ENCODE measurements around the gene FSIP1.

FSIP1 gene

DNA sequence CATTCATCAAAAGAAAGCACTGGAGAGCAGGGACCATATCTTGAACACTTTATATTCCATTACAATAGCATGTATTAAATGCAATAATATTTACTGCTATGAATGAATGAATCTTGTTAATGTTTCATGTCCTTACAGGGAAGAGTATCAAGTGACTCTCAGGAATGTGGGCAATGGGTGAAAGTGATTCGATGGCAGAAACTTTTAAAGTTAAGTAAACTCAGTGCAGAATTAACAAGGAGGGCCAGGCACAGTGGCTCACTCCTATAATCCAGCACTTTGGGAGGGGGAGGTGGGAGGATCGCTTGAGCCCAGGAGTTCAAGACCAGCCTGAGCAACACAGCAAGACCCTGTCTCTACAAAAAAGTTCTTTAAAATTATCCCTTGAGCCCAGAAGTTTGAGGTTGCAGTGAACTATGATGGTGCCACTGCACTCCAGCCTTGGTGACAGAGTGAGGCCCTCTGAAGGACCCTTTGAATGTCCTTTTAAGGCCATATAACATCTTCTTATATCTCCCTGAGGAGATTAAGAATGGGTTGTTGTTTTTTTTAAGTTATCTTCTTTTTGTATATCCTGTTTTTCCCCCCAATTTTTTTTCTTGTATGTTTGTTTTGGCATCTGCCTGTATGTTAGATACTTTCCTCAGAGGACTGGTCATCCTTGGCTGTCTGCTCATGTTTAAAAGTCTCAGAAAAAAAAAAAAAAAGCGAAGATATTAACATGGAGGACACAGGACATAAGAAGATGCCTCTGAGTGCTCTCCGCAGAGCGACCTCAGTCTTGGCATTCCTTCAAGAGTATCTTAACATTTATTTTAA lies 9.6 kb upstream of the FSIP1 start:
- no peak for DNase-seq

- no peak for DNase-seq
These were observed 7.1 kb upstream of the FSIP1 start for GRCh38 chr15:39789736-39790135.

DNA sequence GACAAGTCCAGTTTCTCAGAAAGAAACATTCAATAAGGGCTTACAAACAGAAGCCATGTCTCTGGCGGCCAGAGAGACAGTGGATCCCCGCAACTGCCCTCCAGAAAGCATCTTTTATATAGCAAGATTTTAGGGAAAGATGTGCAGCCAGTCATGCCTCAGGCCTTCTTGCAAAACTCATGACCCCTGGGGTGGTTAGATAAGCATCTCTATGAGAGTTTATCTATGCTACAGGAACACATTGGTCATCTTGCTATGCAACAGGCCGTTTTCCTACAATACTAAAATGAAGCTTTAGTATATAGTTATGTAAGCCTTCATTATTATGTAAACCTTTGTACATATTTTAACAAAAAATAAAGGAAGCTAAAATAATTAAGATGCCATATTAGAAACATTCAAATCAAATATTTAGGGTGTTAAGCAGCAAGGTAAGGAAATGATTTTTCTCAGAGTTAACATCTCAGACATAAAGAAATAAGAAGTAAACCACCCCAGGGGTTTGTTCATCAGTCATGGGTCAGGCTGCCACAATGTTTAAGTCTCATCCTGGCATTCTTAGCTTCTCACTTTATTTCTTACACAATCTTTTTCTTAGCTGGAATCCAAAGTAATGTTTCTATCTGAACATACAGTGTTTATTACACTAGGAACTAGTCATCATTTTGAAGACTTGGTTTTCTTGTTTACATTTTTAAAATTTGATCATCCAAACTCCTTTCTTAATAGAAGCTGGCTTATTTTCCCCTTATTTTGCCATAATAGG lies 6.3 kb upstream of the FSIP1 start:
- no peak for DNase-seq

DNA sequence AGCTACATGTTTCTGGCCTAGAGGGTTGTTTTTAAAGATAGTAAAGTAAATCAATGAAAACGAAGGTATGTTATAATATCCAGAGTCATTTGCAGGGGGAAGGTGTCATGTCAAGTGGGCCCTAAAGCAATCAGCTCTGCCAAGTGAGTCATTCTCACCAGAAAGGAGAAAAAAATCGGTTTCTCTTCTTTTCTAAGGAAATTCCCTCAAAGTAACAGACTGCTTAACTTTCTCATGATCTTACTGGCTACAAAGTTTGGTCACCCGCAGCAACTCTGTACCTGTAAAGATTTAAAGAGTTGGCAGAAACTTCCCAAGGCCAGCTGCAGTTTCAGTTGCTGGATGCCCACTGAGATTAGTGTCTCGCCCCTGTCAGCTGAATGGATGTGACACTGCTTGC lies 5.5 kb upstream of the FSIP1 start:
- no peak for DNase-seq

GRCh38 chr15:39787479-39787878 lies 4.8 kb upstream of the FSIP1 start:
- no peak for DNase-seq

- DNase-seq: peak; percentile 51
These were observed 3.9 kb upstream of the FSIP1 start for GRCh38 chr15:39786447-39787056.

- DNase-seq: no peak
These were observed 3.2 kb upstream of the FSIP1 start for GRCh38 chr15:39785841-39786240.

- DNase-seq: no peak
These were observed 2.5 kb upstream of the FSIP1 start for GRCh38 chr15:39785139-39785538.

GRCh38 chr15:39784638-39785037 lies 2.0 kb upstream of the FSIP1 start:
- no peak for DNase-seq

GRCh38 chr15:39784125-39784524 lies 1.5 kb upstream of the FSIP1 start:
- DNase-seq: no peak

DNA sequence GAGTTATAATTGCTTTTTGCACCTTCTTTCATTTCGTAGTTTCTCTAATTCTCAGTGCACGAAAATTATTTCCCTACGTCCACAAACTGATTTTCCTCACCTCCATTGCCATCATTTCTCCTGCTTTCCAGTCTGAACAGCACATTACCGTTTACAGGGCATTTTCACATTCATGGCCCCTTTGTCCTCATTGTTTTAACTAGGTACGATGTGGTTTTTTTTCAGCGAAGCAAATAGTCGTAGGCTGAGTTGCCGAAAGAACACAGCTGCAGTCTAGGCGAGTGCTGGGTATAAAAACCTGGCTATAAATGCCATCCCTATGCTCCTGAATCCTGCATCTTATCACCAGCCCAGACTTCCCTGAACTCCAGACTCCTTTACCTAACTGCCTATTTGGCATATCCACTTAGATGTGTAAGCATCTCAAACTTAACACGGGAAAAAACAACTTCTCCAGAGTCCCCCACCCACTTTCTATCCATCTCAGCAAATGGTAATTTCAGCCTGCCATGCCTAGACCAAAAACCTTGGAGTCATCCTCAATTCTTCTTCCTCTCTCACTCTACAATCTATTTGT lies 691 bp upstream of the FSIP1 start:
- DNase-seq: peak; percentile 24

DNA sequence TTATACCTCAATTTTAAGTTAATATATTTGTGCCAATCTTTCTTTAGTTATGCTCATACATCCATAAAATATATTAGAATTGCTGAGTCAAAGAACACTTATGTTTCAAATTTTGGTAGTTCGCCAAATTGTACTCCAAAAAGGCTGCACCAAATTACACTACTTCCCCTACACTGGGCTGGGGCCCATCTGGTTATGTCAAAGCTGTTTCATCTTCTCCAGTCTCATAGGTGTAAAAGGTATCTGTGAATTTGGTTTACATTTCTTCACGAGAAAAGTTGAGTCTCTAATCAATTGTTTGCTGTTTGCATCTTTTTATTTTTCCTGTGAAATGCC lies 706 bp downstream of the FSIP1 start:
- no peak for DNase-seq

GRCh38 chr15:39781147-39781966 lies 1.3 kb downstream of the FSIP1 start:
- DNase-seq: no peak

- DNase-seq: no peak
These were observed 4.6 kb downstream of the FSIP1 start for GRCh38 chr15:39778021-39778420.

DNA sequence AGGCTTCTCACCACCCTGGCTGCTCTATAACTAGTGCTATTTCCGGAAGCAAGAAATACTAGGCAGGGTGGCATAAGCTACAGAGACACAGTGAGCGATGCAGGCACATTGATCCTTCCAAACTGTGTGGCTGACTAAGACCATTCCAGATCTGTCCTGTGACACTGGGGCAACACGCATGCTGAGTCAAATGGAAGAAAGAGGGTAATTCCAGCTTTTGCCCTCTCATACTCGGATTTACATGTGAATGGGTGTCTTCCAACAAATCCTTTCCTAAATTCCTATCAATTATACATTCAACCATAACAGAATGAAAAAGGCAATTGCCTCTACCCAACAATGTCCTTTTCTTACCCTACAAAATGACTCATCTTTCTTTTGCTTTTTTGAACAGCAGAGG lies 5.1 kb downstream of the FSIP1 start:
- no peak for DNase-seq

DNA sequence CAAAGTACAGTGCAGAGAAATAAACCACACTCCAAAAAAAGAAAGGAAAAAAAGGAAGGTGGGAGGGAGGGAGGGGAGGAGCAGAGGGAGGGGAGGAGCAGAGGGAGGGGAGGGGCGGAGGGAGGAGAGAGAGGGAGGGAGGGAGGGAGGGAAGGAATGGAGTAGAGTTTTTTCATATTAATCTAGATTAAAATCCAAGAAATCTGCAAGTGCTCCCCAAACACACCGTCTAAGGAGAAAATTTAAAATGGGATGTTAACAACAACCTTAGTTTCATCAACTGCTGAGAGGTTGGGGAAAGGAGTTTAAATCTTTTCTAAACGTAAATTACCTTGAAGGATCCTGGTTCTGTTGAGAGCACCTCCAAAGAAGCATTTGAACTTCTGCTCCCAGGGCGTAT lies 6.6 kb downstream of the FSIP1 start:
- no peak for DNase-seq

DNA sequence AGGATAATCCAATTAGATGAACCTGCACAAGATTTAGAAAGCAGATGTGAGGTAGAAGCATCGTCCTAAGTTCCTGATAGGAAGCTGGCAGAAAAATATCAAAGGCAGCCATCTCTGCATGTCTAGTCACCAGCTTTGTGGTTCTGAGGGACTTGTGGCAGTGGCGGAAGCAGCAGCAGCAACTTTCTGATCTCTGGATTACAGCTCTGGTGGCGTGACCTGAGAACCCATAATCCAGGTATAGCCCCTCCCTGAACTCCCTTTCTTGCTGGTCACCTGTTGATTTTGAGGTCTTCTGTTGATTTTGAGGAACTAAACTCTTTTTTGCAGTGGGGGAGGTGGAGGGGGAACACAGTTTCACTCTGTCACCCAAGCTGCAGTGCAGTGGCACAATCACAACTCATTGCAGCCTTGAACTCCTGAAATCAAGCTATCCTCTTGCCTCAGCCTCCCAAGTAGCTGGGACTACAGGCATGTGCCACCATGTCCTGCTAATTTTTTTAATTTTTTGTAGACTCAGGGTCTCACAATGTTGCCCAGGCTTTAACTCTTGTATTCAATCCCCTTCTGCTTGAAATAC lies 7.9 kb downstream of the FSIP1 start:
- peak; percentile 53 for DNase-seq

GRCh38 chr15:39770748-39771689 lies 11.6 kb downstream of the FSIP1 start:
- no peak for DNase-seq

GRCh38 chr15:39767921-39768320 lies 14.7 kb downstream of the FSIP1 start:
- no peak for DNase-seq

GRCh38 chr15:39761006-39761405 lies 21.6 kb downstream of the FSIP1 start:
- no peak for DNase-seq

Data from CD4-positive, alpha-beta T cell treated with Interleukin-10 for 1 hour (primary cell).